HG03354 (cell line): ENCODE measurements around the gene ZNF598.

Source experiments
- ATAC-seq: cut with Tn5 transposase; IDR thresholded peaks from one replicate; pipeline ENCODE4 v1.9.1; 2021; ENCODE audit warnings: mild to moderate bottlenecking; ENCODE audit not compliant: unreplicated experiment, poor library complexity, severe bottlenecking

The ZNF598 gene

GRCh38 chr16:2009791-2010510, at the start of gene ZNF598:
Gene ZNF598 (minus strand): TSS chr16:2009821.
- peak; percentile 81 for ATAC-seq

DNA sequence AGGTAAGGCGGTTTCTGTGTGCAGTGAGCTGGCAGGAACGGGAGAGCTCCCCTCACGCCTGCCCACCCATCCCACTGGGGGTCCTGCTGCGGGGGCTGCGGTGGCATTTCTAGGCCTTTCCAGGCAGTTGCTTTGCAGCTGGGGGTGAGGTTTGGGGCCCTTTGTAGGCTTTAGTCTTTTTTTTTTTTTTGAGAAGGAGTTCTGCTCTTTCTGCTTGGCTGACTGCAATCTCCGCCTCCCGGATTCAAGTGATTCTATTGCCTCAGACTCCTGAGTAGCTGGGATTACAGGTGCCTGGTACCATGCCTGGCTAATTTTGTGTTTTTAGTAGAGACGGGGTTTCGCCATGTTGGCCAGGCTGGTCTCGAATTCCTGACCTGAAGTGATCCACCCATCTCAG, 49.3 kb upstream of the ZNF598 start:
- no peak for ATAC-seq

GRCh38 chr16:2058420-2058819, 48.8 kb upstream of the ZNF598 start:
- no peak for ATAC-seq

DNA sequence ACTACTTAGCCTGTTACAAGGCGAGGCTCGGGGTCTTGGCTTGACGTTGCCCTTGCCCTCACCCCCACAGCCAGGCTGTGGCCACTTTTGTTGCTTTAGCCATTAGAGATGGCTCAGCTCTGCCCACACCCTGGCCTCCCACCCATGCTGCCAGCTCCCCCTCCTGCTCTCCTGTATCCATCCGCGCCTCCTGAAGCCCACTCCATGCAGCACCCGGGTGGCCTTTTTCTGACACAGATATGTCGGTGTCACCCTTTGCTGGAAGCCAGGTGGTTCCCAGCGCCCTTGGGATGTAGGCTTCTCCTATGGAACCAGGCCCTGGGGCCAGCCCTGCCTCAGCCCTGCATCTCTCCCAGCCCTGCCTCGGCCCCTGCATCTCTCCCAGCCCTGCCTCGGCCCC, 47.8 kb upstream of the ZNF598 start:
- ATAC-seq = no peak

DNA sequence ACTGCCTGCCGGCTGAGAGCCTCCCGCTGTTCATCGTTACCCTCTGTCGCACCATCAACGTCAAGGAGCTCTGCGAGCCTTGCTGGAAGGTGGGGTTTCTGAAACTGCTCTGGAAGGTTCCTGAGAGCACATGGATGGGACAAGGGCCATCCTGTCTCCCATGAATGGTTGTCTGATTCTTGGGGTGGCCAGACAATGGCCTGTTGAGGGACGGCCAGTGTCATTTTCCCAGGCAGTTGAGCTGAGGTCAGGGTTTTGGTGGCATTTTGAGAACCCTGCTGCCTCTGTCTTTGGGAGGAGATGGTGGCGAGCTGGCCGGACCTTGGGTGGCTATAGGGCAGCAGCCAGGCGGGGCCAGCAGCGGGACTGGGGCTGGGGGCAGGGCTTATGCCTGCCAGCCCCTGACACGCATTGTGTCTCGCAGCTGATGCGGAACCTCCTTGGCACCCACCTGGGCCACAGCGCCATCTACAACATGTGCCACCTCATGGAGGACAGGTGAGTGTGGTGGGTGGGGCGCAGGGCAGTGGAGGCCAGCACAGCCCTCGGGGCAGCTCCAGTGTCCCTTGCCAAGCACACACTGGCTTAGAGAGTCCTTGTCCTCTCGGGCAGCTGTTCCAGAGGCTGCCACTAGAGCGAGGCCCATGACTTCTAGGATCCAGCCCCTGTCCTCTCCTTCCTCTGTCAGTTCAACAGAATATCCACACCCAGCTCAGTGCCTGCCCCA, 47.2 kb upstream of the ZNF598 start:
- no peak for ATAC-seq

GRCh38 chr16:2056077-2056476, 46.5 kb upstream of the ZNF598 start:
- ATAC-seq = no peak

GRCh38 chr16:2054543-2055245, 45.1 kb upstream of the ZNF598 start:
- no peak for ATAC-seq

DNA sequence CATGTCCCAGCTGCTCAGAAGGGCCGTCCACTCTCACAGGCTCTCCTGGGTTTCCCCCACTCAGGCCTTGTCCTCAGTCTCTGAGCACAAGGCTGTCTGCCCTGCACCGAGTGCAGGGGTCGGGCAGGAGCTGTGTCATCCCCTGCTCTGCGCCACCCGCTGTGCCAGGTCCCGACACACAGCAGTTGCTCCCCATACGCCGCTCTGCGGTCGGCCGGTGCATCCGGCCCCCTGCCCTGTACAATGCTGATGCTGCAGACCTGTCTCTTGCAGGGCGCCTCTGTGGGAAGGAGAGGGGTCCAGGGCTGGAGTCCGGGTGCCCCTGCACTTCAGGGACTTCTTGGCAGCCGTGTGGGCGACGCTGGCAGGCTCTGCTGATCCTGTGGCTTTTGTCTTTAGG, 44.3 kb upstream of the ZNF598 start:
- no peak for ATAC-seq

DNA sequence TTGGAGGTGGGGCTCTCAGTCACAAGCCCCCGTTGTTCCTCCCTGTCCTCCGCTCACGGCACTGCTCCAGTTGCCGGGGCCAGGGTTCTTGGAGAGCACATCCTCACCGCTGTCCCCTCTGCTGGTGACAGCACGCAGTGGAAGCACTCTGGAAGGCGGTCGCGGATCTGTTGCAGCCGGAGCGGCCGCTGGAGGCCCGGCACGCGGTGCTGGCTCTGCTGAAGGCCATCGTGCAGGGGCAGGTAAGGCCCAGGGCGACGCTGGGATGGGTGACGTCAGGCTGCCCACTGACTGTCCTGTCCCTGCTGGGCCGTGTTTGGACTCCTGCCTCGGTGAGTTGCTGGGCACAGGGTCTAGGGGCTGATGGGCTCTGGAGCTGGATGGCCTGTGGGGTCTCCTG, 43.6 kb upstream of the ZNF598 start:
- ATAC-seq = no peak

DNA sequence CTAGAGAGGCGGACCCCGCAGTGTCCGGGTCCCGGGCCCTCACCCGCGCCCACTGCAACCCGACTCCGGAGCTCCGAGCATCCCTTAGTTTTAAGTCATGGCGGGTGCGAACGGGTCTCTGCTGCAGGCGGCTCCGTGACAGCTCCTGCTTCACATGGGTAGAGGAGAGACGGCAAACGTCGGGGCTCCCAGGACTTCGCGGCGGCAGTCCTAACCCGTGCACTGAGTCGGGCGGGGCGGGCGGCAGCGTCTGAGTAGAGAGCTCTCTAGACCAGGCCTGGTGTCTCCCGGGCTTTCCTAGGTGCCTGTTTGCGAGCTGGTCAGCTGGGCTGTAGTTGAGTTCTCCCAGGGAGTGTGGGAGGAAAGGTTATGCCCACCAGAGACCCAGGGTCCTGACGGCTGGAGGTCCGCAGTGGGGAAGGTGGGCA, 38.5 kb upstream of the ZNF598 start:
- ATAC-seq = peak; percentile 3

- ATAC-seq = peak; percentile 94
Measured at GRCh38 chr16:2047330-2048115, 37.9 kb upstream of the ZNF598 start, which contains the start of the genes NTHL1 and TSC2. Gene NTHL1 (minus strand): TSS chr16:2047834. CDS start chr16:2047823, 11 bp downstream. Gene TSC2 (plus strand): TSS chr16:2047985. CDS start chr16:2048616, 631 bp downstream.

DNA sequence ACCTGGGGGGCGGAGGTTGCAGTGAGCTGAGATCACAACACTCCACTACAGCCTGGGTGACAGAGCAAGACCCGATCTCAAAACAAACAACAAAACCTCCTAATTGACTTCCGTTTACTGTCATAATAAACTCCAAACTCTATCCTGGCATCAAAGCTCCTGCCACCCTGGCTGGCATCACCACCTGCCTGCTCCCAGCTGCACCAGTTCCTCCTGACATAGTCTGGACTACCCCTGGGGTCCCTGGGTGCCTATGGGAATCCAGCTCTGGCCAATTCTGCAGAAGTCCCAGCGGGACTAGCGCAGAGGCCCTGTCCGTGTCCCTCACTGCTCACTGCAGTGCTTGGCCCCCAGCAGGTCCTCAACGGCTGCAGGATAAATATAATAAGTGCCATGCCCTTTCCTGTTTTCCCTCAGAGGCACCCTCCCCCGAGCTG, 37.3 kb upstream of the ZNF598 start:
- ATAC-seq = peak; percentile 3

DNA sequence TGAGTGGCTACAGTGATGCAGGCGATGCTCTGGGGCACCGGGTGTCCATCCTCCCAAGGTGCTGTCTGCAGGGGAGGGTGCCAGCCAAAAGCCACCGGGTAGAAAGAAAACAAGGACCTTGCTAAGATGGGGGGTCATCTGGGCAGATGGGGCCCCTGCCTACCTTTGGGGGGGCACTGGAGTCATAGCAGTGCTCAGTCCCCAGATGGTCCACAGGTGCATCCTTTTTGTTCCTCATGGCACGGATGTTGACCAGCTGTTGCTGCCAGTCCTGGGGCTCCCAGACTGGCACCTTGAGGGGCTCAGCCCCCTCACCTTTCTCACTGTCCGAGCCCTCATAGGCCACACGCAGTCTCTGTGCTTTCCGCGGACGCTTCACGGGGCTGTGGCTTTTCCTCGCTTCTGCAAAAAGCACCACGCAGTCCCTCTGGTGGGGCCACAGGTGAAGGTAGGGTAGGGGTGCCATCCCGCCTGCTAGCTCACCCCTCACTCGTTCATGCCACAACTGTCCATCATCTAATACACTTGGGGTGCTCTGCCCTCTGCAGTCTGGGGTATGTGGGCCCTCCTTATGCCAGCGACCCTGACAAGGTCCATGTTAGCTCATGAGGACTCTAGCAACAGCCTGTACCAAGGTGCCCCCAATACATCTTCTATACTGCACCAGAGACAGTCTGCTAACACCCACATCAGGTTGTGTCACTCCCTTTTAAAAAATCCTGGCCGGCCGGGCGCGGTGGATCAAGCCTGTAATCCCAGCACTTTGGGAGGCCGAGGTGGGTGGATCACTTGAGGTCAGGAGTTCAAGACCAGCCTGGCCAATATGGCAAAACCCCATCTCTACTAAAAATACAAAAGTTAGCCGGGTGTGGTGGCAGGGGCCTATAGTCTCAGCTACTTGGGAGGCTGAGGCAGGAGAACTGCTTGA, 36.6 kb upstream of the ZNF598 start:
- ATAC-seq = no peak

DNA sequence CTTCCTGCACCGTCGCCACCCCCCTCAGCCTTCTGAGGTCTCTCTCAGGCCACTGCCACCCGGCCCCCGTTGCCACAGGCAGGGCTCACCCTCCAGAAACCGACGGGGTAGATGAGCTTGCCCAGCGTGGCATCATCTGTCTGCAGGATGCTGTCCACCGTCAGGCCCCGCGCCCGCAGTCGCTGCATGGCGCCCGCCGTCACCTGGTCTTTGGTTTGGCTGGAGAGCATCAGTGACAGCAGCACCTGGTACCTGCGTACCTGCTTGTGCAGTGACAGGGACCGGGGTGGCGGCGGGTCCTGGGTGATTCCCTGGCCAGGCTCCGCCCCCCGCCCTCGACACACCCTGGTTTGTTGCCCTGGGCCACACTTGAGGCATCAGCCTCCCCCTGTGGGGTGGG, 34.9 kb upstream of the ZNF598 start:
- no peak for ATAC-seq

- ATAC-seq = no peak
Measured at GRCh38 chr16:2043667-2044451, 34.2 kb upstream of the ZNF598 start.

DNA sequence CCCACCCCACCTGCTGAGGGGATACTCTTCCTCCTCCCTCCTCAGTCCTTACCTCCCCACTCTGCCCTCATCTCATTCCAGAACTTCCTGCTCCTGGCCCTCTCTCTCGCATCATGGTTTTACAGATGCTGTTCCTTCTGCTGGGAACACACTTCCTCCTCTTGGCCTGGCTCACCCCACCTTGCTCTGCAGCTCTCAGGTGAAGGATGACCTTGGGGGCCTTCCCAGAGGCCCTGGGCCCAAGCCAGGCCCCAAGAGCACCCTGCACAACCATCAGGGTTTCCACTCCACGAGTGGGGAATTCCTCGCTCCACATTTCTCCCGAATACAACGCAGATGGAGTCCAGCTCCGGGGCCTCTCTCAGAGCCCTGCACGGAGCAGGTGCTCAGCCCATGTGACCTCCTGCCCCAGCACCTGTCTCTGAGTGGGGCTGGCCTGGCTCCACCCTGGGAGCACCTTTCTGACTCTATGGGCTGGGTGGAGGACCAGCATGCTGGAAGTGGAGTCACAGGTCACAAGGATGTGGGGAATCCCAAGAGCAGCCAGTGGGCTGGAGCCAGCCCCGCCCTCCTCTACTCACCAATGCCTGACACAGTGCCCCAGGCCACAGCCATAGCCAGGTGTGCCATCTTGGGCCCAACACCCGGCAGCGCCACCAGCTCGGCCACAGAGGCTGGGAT, 33.5 kb upstream of the ZNF598 start:
- ATAC-seq = no peak

GRCh38 chr16:2042171-2042985, 32.8 kb upstream of the ZNF598 start:
- no peak for ATAC-seq
